ENCODE results near the gene JMJD8. TPM values are rescaled to one million over a fixed set of nuclear protein-coding genes. Genes with fewer than 3 reads are reported as not detected.

The JMJD8 gene
- total RNA-seq, 1 donor from 2014 or later: 55.3 TPM

- DNase-seq (ENCODE audit: low spot score): no peak
Observed at GRCh38 chr16:662095-662494, 22.0 kb downstream of the JMJD8 start.

GRCh38 chr16:661184-661821, 22.8 kb downstream of the JMJD8 start:
- no peak for DNase-seq (ENCODE audit: low spot score)

- DNase-seq (ENCODE audit: low spot score): peak; percentile 95
Observed at GRCh38 chr16:660459-661183, 23.5 kb downstream of the JMJD8 start.

- DNase-seq (ENCODE audit: low spot score): no peak
Observed at GRCh38 chr16:660132-660458, 24.0 kb downstream of the JMJD8 start.

- no peak for DNase-seq (ENCODE audit: low spot score)
Observed at GRCh38 chr16:659618-660017, 24.5 kb downstream of the JMJD8 start.

GRCh38 chr16:658679-659571, 25.2 kb downstream of the JMJD8 start:
- DNase-seq (ENCODE audit: low spot score): no peak

GRCh38 chr16:657487-657886, 26.6 kb downstream of the JMJD8 start:
- no peak for DNase-seq (ENCODE audit: low spot score)

GRCh38 chr16:654034-654433, 30.1 kb downstream of the JMJD8 start:
- no peak for DNase-seq (ENCODE audit: low spot score)

GRCh38 chr16:652454-653305, 31.5 kb downstream of the JMJD8 start:
- DNase-seq (ENCODE audit: low spot score): no peak

- no peak for DNase-seq (ENCODE audit: low spot score)
Observed at GRCh38 chr16:651844-652243, 32.3 kb downstream of the JMJD8 start.

- no peak for DNase-seq (ENCODE audit: low spot score)
Observed at GRCh38 chr16:649631-650030, 34.5 kb downstream of the JMJD8 start.

- peak; percentile 99 for DNase-seq (ENCODE audit: low spot score)
Observed at GRCh38 chr16:648781-649589, 35.1 kb downstream of the JMJD8 start, which contains the start of gene WDR90. Gene WDR90 (plus strand): TSS chr16:649365. CDS start chr16:649417, 52 bp downstream.

GRCh38 chr16:648071-648780, 35.9 kb downstream of the JMJD8 start:
- DNase-seq (ENCODE audit: low spot score): no peak

GRCh38 chr16:647173-647902, 36.8 kb downstream of the JMJD8 start:
- DNase-seq (ENCODE audit: low spot score): no peak

GRCh38 chr16:646679-647172, 37.4 kb downstream of the JMJD8 start:
- no peak for DNase-seq (ENCODE audit: low spot score)

- DNase-seq (ENCODE audit: low spot score): no peak
Observed at GRCh38 chr16:645852-646678, 38.1 kb downstream of the JMJD8 start.

- DNase-seq (ENCODE audit: low spot score): no peak
Observed at GRCh38 chr16:644556-644955, 39.6 kb downstream of the JMJD8 start.

GRCh38 chr16:643050-643368, 41.1 kb downstream of the JMJD8 start:
- no peak for DNase-seq (ENCODE audit: low spot score)

Data from mesenteric fat pad (tissue), 1 donor.